Thymus (tissue), 11 donors: Measurements from ENCODE around the gene CCDC68. TPM values are rescaled to one million over a fixed set of nuclear protein-coding genes. Genes with fewer than 3 reads are reported as not detected.
"Not testable (repeated sequence)": the region's sequence is repeated elsewhere in the genome, so short reads cannot be mapped to it uniquely, and the experiment has no call there.

ENCODE experiments used
- DNase-seq, 9 donors: peaks; one replicate each; pipeline ENCODE4 v3.0.0-alpha.2; 2013; ENCODE audit warnings: low spot score in 9 of 9, low read depth in 6 of 9, missing footprints in 1 of 9
- H3K27ac ChIP-seq, 2 donors: one replicate each; pipeline ENCODE4 v1.5.1; 2013; ENCODE audit warnings: control low read depth in 1 of 2, low read depth in 1 of 2, low read length in 1 of 2, mild to moderate bottlenecking in 1 of 2, moderate library complexity in 1 of 2
- H3K27me3 ChIP-seq, 2 donors: one replicate each; pipeline ENCODE4 v1.5.1; 2013; ENCODE audit warnings: low read length in 1 of 2; ENCODE audit not compliant: control insufficient read depth in 2 of 2, insufficient read depth in 1 of 2
- H3K36me3 ChIP-seq, 2 donors: one replicate each; pipeline ENCODE4 v1.5.1; 2013; ENCODE audit warnings: low read length in 1 of 2, mild to moderate bottlenecking in 1 of 2, moderate library complexity in 1 of 2; ENCODE audit not compliant: control insufficient read depth in 2 of 2, insufficient read depth in 2 of 2
- H3K4me1 ChIP-seq, 2 donors: one replicate each; pipeline ENCODE4 v1.5.1; 2013; ENCODE audit warnings: low read length in 2 of 2; ENCODE audit not compliant: control insufficient read depth in 2 of 2, insufficient read depth in 2 of 2
- H3K4me3 ChIP-seq, 2 donors: one replicate each; pipeline ENCODE4 v1.5.1; 2013; ENCODE audit warnings: low read length in 2 of 2, control low read depth in 1 of 2, mild to moderate bottlenecking in 1 of 2
- H3K9me3 ChIP-seq, 2 donors: one replicate each; pipeline ENCODE4 v1.5.1; 2013; ENCODE audit warnings: low read length in 1 of 2, mild to moderate bottlenecking in 1 of 2; ENCODE audit not compliant: control insufficient read depth in 2 of 2, insufficient read depth in 1 of 2
- WGBS: extraction: QIAGEN DNeasy Blood & Tissue Kit; methylation state at CpG from one replicate; pipeline ENCODE4 v1.1.7; 2013; 5-methylcytosine and 5-hydroxymethylcytosine counted together
- polyA plus RNA-seq: library from polyadenylated mRNA; stranded (reverse); fragments of 200-250 nt; gene quantifications from one replicate; pipeline ENCODE4 v1.2.3, GENCODE V29; 2013
- total RNA-seq: library from RNA; stranded (reverse); fragments of 120-200 nt; gene quantifications from one replicate; pipeline ENCODE4 v1.2.4, GENCODE V29; 2013
- donor health status: healthy.

Gene CCDC68
- total and polyA plus RNA-seq, 2 donors: 0.52 to 1.8 TPM

GRCh38 chr18:54859667-54860421, 99.4 kb downstream of the CCDC68 start:
- Histone ChIP-seq H3K4me3 (no peak overlapping the region), H3K36me3 (no peaks in the 10 kb centered on the region), H3K27me3 (no peaks in the 10 kb centered on the region), H3K27ac (no peak overlapping the region), H3K9me3 (no peaks in the 10 kb centered on the region), H3K4me1 (no peaks in the 10 kb centered on the region)
- WGBS: 96% methylated on average over 9 of the region's 9 CpGs
- DNase-seq: no peak

DNA sequence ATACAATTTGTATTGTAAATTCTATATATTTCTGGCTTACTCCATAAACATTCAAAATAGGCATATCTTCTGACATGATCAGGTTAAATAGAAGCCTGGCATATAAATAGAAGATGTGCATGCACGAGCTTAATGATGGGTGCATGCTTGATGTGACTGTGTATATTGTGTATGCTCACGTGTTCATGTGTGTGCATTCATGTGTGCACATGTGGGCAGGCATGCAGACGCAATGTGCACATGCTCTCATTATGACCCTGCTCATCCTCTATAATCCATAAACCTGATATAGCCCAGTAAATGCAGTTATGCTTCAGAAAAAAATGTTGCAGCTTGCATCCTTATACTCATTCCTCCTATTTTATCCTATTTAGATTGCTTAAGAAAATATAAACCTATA, 101.8 kb downstream of the CCDC68 start:
- H3K27me3 ChIP-seq: no peaks in the 10 kb centered on the region
- no peaks in the 10 kb centered on the region for H3K36me3 ChIP-seq
- H3K9me3 ChIP-seq: no peaks in the 10 kb centered on the region
- no peak for DNase-seq
- no peak overlapping the region for H3K4me3 ChIP-seq
- WGBS: 97% methylated on average over 3 of the region's 3 CpGs
- no peaks in the 10 kb centered on the region for H3K4me1 ChIP-seq
- H3K27ac ChIP-seq: no peak overlapping the region

DNA sequence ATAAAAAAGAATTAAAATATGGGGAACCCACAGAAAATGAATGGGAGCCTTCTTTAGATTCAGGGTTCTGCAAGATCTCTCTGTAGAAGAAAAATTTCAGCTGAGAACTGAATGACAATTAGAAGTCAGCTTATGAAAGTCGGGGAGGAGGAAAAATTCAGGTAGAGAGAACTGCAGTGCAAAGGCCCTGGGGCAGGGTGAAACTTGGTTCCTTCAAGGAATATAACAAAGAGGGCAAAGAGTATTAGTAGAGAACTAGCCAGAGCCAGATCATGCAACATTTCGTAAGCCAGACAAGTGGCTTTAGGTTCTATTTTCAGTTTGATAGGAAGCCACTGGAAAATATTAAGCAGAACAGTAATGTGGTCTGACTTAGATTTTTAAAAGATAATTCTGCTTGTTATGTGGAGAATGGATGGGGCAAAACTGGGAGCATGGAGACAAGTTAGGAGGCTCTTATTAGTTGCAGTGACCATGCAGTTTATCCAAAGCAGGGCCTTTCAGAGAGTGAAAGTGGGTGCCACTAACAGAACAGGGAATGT, 103.1 kb downstream of the CCDC68 start:
- DNase-seq: no peak
- no peaks in the 10 kb centered on the region for H3K36me3 ChIP-seq
- H3K27ac ChIP-seq: no peak overlapping the region
- no peaks in the 10 kb centered on the region for H3K4me1 ChIP-seq
- WGBS: 97% methylated on average over 2 of the region's 2 CpGs
- H3K27me3 ChIP-seq: no peaks in the 10 kb centered on the region
- H3K4me3 ChIP-seq: no peak overlapping the region
- no peaks in the 10 kb centered on the region for H3K9me3 ChIP-seq

GRCh38 chr18:54855050-54855449, 104.2 kb downstream of the CCDC68 start:
- 96% methylated on average over 3 of the region's 3 CpGs for WGBS
- not testable (repeated sequence) for DNase-seq, H3K36me3 ChIP-seq, H3K4me1 ChIP-seq, H3K27ac ChIP-seq, H3K9me3 ChIP-seq, H3K4me3 ChIP-seq, H3K27me3 ChIP-seq

GRCh38 chr18:54852780-54853675, 106.2 kb downstream of the CCDC68 start:
- Histone ChIP-seq H3K4me3 (no peak overlapping the region), H3K9me3 (no peaks in the 10 kb centered on the region), H3K27me3 (no peaks in the 10 kb centered on the region), H3K27ac (no peak overlapping the region), H3K4me1 (no peaks in the 10 kb centered on the region), H3K36me3 (no peaks in the 10 kb centered on the region)
- 28% methylated on average over 6 of the region's 6 CpGs for WGBS
- peak in 1 of 9 donors; percentile 16 for DNase-seq

Other genes starting within 250 kb of the CCDC68 start
- gene RAB27B, start 131.0 kb downstream of the CCDC68 start, total RNA-seq: 1.5 TPM
- gene RAB27B, start 131.0 kb downstream of the CCDC68 start, polyA plus RNA-seq: 1.7 TPM